Nephron (organoid): ENCODE results near the gene ZFAND3.
"Not testable (repeated sequence)": the region's sequence is repeated elsewhere in the genome, so short reads cannot be mapped to it uniquely, and the experiment has no call there.

ENCODE experiments used
- H3K27ac Mint-ChIP-seq, 3 experiments: 2 replicates each; pipeline ENCODE4 v1.8.0; 2020; ENCODE audit warnings: mixed read lengths in 3 of 3, mild to moderate bottlenecking in 2 of 3, moderate library complexity in 1 of 3
- H3K27me3 Mint-ChIP-seq: 2 replicates; pipeline ENCODE4 v1.8.0; 2021; ENCODE audit warnings: low read depth, mild to moderate bottlenecking, moderate library complexity, mixed read lengths
- H3K36me3 Mint-ChIP-seq: 2 replicates; pipeline ENCODE4 v1.8.0; 2020; ENCODE audit warnings: low read depth, mixed read lengths
- H3K4me1 Mint-ChIP-seq: 2 replicates; pipeline ENCODE4 v1.8.0; 2020; ENCODE audit warnings: mixed read lengths
- H3K4me3 Mint-ChIP-seq, 3 experiments: 2 replicates each; pipeline ENCODE4 v1.8.0; 2020; ENCODE audit warnings: mild to moderate bottlenecking in 3 of 3, mixed read lengths in 3 of 3, moderate library complexity in 2 of 3
- H3K9me3 Mint-ChIP-seq: 2 replicates; pipeline ENCODE4 v1.8.0; 2020; ENCODE audit warnings: mixed read lengths
- CTCF ChIP-seq, 3 experiments: fragments of 200-600 bp; sonication (generic); IDR thresholded peaks; one replicate each; pipeline ENCODE4 v1.5.0; 2021; ENCODE audit warnings: antibody characterized with exemption in 3 of 3; ENCODE audit not compliant: unreplicated experiment in 3 of 3

ZFAND3 gene

DNA sequence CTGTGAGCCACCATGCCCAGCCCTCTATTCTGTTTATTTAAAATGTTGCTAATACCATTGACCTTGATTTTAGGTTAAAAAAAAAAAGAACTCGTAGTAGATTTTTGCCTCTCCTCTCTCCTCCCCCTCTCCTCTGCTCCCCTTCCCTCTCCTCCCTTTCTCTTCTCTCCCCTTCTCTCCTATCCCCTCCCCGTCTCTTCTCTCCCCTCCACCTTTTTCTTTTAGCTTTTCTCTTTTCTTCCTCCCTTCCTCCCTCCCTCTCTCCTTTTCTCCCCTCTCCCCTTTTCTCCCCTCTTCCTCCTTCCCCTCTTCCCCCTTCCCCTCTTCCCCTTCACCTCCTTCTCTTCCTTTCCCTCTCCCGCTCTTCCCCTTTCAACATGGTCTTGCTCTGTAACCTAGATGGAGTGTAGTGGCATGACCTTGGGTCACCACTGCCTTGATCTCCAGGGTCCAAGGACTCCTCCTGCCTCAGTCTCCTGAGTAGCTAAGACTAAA, 223.8 kb downstream of the ZFAND3 start:
- no peak overlapping the region for H3K27ac Mint-ChIP-seq
- TF ChIP-seq CTCF (IDR thresholded peaks at IDR 0.05; ENCODE audit: unreplicated experiment in 3 of 3), result no peak
- no peaks in the 10 kb centered on the region for H3K36me3 Mint-ChIP-seq
- H3K27me3 Mint-ChIP-seq, result no peaks in the 10 kb centered on the region
- H3K4me3 Mint-ChIP-seq, result no peak overlapping the region
- H3K9me3 Mint-ChIP-seq, result no peaks in the 10 kb centered on the region
- H3K4me1 Mint-ChIP-seq, result no peaks in the 10 kb centered on the region

DNA sequence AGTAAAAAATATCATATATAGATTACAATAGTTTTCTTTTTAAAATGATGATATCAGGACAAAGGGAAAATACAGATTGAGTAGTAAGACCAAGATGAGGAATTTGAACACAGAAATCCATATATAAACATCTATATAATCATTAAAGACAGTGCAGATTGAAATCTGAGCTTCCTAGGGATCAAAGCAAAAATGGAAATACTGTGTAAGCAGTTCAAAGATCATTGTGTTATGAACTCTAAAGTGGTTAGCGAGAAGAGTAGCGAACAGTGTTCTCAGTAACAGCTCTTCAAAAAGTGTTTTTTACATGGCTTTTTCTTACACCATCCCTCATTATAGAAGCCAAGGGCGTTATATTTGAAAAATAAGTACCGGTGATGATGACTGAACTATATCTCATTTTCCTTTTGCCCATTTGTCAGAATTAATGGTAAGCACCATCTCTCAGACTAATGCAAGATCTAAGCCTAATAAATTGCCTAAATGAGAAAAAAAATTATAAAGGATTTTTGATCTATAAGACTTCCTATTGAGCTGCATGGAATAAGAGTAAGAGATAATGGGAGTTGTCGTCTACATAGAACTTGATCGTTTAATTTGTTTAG, 226.3 kb downstream of the ZFAND3 start:
- Mint-ChIP-seq H3K27me3 (no peaks in the 10 kb centered on the region), H3K4me1 (no peaks in the 10 kb centered on the region), H3K4me3 (no peak overlapping the region), H3K9me3 (no peaks in the 10 kb centered on the region), H3K27ac (no peak overlapping the region), H3K36me3 (no peaks in the 10 kb centered on the region)
- no peak for TF ChIP-seq CTCF (IDR thresholded peaks at IDR 0.05; ENCODE audit: unreplicated experiment in 3 of 3)

DNA sequence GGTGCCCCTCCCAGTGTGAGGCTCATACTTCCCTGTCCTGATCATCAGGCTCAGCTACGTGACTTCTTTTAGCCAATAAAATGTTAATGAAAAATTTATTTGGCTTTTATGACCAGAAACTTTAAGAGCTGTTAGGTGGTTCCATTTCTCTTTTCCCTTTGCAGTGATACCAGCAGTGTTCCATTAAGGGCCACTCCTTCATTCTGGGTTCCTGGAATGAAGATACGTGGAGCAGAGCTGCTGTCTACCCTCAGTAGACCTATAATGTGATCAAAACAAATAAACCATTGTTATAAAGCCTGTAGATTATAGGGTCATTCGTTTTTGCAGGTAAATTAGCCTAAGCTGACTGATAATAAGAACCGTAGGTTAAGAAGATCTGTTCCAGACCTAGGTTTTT, 228.0 kb downstream of the ZFAND3 start:
- Mint-ChIP-seq H3K4me3 (no peak overlapping the region), H3K27me3 (no peaks in the 10 kb centered on the region), H3K4me1 (no peaks in the 10 kb centered on the region), H3K9me3 (no peaks in the 10 kb centered on the region), H3K36me3 (no peaks in the 10 kb centered on the region), H3K27ac (no peak overlapping the region)
- no peak for TF ChIP-seq CTCF (IDR thresholded peaks at IDR 0.05; ENCODE audit: unreplicated experiment in 3 of 3)

- not testable (repeated sequence) for H3K27ac Mint-ChIP-seq, H3K9me3 Mint-ChIP-seq, H3K4me1 Mint-ChIP-seq, H3K4me3 Mint-ChIP-seq, H3K27me3 Mint-ChIP-seq, H3K36me3 Mint-ChIP-seq
These were observed 230.4 kb downstream of the ZFAND3 start for GRCh38 chr6:38049861-38050397.

- H3K27me3 Mint-ChIP-seq, result no peaks in the 10 kb centered on the region
- H3K9me3 Mint-ChIP-seq, result no peaks in the 10 kb centered on the region
- no peak for TF ChIP-seq CTCF (IDR thresholded peaks at IDR 0.05; ENCODE audit: unreplicated experiment in 3 of 3)
- H3K36me3 Mint-ChIP-seq, result no peaks in the 10 kb centered on the region
- H3K4me3 Mint-ChIP-seq, result no peak overlapping the region
- peaks cover 15% of the 10 kb centered on the region for H3K4me1 Mint-ChIP-seq
- no peak overlapping the region for H3K27ac Mint-ChIP-seq
These were observed 232.4 kb downstream of the ZFAND3 start for GRCh38 chr6:38051819-38052434.

- Mint-ChIP-seq H3K4me1 (peaks cover 24% of the 10 kb centered on the region), H3K4me3 (no peak overlapping the region), H3K36me3 (no peaks in the 10 kb centered on the region), H3K27me3 (no peaks in the 10 kb centered on the region), H3K9me3 (no peaks in the 10 kb centered on the region), H3K27ac (no peak overlapping the region)
- TF ChIP-seq CTCF (IDR thresholded peaks at IDR 0.05; ENCODE audit: unreplicated experiment in 3 of 3), result no peak
These were observed 235.1 kb downstream of the ZFAND3 start for GRCh38 chr6:38054527-38055202.
